Left forelimb (tissue), 1 donor: ENCODE data around the gene ZNF385C.

Source experiments
- DNase-seq: peaks from one replicate; pipeline ENCODE4 v3.0.0-alpha.2; 2018; ENCODE audit warnings: low spot score

Gene ZNF385C

DNA sequence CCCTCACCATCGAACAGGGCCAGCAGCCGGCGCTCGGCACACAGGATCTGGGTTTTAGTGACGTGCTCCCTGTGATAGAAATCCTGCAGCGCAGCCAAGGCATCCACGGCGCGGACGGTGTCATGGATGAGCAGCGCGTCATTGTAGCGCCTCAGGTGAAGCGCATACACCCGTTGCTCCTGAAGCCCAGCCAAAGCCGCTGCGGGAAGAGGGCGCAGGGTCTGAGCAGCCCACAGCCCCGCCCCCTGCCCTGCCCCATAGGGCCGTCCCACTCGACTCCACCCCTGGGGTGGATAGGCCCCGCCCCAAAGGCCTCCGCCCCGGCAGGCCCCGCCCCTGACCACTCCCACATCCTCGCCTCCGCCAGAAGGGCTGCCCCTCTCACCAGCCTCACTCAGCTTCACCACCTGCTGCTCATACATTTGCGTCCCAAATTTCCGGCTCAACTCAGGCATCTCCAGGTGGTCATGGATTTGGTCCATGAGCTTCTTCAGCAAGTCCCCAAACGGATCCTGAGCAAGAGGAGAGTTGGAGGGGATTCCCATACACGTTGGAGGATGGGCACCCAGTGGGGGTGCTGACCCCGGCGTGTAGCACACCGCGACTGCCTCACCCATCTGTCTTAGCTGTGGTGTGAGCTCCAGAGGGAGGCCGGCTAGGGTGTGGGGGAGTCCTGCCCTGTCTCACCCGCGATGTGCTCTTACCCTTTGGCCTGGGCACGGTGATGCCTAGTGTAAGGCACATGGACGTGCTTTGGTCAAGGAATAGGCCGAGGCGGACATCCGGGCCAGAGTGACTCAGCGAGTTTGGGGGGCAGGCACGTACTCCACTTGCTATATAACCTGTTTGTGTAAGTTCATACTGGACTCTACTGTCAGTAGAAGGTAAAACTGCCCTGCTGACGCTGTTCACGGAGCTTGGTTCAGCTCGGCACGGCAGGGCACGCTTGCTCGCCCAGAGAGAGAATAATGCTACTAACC, 9.6 kb upstream of the ZNF385C start:
- DNase-seq: no peak

DNA sequence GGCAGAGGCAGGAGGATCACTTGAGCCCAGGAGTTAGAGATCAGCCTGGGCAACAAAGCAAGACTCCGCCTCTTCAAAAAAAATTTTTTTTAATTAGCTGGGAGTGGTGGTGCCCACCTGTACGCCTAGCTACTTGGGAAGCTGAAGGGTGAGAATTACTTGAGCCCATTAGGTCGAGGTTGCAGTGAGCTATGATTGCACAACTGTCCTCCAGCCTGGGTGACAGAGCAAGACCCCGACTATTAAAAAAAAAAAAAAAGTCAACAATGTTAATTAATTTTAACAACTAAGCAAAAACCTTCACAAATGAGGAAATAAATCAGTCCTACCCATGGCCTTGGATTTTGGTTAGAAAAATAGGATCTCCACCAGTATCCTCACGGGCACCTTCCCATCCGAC, 8.9 kb upstream of the ZNF385C start:
- no peak for DNase-seq

DNA sequence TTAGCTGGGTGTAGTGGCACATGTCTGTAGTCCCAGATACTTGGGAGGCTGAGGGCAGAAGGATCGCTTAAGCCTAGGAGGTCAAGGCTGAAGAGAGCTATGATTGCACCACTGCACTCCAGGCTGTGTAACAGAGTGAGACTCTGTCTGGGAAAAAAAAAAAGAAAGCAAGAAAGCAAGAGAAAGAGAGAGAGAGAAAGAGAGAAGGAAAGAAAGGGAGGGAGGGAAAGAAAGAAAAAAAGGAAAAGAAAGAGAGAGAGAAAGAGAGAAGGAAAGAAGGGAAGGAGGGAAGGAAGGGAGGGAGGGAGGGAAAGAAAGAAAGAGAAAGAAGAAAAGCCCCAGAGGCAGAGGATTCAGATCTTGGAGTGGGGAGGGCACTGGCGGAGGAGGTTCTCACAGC, 7.7 kb upstream of the ZNF385C start:
- DNase-seq: no peak

DNA sequence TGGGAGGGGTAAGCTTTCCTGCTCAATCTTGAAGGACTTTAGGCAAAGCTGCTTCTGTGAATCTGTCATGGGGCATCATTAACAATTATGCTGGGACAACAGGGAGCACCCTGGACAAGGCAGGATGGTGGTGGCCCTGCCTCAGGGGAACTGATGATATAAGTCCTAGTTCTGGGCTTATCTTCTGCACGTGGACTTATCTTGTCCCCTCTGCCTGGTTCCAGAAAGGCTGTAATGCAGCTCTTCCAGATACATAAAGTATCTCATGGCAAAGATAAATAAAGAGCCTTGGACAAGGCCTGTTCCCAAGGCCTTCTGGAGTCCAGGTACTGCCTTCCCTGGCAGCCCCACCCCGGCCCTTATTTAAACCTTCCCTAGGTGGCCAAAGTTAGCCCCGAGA, 6.0 kb upstream of the ZNF385C start:
- DNase-seq: no peak

DNA sequence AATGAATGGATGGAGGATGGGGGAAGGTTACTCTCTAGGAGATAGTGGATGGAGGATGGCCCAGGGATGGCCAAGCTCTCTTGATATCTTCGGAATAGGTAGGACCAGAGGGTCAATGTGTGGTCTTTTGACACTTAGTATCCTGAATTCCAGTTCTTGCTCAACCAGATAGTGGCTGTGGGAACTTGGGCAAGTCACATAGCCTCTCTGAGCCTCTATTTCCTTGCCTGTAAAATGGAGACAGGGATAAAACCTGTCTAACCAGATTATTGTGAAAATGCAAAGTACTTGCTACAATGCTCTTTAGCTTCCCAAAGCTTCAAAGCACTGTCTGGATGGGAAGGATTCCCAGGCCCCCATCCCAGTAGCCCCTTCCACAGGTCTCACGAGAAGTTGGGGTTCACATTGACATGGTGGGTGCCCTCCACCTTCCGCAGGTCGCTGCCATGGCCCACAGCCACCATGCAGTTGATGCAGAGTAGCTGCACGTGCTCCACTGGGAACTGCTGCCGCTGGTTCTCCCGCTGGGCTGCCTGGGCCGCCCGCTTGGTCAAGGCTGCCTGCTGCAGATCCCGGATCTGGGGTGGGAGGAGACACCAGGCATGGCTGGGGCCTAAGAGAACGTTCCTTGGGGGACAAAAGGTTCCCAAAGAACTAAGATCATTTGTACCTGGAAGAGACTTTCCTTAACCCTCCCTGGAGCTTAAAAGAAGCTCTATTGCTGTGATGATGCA, 5.1 kb upstream of the ZNF385C start:
- no peak for DNase-seq

DNA sequence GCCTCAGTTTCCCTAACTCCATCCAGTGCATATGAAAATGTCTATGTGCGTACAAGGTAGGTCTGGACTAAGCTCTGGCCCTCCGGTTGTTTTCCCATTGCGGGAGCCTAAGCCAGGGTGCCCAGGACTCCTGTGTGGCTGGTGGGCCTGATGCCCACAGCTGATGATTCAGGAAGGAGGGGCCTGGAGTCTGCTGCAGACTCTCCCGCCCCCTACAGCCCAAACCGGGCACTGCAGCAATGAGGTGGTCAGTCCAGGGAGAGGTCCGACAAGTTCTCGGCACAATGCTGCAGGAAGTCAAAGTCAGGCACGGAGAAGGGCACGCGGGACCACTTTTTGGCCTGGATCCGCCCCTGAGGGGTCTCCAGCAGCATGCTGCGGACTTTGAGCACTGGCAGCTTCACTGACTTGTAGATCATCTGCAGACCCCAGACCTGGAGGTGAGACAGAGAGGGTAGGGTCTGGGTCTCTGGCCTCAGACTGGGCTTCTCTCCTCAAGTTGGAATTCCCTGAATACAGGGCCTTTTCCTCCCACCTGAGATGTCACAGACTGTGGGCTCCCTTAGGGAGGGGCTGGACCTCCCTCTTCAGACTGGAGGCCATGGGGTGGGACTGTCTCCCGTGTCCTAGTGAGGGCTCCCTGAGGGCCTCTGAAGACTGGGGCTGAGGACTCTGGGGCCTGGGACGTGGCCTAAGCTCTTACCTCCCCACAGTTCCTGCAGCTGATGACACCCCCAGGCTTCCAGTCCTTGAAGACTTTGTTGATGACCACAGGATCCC, 3.4 kb upstream of the ZNF385C start:
- no peak for DNase-seq

DNA sequence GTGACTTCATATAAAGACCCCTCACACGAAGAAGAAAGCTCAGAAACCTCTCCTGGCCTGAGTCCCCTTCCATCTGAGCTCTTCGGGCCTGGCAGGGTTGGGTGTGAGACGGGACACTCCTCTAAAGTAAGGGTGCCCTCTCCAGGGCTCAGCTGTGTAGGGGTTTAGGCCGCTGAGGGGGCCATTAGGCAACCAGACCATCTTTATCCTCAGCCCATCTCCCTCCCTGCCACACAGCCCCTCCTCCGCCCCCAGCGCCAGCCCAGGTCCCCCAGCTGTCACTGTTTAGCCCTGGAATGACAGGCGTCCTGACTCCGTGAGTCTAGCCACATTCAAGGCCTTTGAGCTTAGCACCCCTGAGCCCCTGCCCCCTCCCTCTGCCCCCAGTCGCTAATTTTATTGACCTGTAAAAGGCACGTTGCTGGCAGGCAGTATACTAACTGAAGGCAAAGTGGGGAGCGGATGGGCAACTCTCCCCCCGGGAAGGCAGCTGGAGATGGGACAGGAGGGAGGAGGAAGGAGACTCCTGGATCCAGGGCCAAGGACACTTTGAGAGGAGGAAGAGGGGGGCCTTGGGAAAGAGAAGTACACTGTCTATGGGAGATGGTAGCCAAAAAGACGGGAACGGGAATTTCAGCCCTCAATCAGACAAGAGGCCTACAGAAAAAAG, 592 bp upstream of the ZNF385C start:
- no peak for DNase-seq

DNA sequence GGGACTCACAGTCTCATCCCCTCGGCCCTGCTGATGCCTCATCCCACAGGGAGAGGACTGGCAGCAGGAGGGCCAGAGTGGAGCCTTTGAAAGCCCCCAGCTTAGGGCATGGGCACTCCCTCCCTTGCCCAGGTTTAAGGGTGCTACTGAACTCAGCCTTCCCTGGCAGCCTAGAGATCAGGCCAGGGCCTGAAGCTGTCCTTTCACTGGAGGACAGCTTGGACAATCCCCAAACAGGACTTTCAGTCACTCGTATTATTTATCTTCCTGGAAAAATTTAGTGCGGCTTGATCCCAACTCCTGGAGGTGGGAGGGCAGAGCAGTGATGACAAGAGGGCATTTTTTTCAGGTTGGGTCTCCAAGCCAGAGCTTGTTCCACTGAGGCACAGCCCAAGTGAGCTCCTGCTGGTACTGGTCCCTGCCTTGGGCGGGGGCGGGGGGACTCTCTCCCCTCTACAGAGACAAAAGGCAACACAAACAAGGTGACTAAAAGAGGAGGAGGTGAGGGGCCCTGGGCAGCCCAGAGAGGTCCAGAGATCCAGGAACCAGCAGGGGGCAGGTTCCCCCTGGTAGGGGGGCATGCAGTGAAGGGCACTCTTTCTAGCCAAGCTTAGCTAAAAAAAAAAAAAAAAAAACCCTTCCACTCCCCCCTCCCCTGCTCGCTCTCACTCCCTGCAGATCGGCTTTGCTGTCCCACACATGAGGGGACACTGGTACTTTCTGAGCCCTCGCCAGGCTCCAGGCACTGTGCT, 1.7 kb downstream of the ZNF385C start:
- no peak for DNase-seq

DNA sequence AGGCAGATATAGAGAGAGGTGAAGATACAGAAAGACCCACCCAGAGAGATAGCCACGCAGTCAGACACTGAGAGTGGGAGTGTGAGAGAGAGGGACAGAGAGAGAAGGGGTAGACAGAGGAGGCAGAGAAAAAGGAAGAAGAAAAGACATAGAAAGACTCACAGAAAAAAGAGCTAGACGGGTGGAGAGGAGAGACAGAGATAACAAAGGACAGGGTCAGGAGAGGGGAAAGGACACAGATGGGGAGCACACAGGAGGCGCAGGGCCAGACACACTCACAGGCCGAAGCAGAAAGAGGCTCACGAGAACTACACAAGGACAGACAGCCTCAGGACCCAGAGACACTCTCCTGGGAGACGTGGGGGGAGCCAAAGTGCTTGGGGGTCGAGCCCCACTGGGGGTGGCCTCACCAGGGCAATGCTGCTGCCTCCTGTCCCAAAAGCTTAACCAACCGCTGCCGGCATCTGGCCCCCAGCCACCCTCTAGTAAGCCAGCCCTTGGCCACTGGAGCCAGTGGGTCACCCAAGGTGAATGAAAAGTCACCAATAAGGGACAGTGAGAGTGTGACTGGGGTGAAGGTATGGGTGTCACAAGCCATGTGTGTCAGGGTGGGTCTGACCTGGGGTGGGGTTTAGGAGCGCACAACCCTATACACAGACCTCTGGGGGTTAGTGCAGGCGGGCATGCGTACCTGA, 3.8 kb downstream of the ZNF385C start:
- no peak for DNase-seq

DNA sequence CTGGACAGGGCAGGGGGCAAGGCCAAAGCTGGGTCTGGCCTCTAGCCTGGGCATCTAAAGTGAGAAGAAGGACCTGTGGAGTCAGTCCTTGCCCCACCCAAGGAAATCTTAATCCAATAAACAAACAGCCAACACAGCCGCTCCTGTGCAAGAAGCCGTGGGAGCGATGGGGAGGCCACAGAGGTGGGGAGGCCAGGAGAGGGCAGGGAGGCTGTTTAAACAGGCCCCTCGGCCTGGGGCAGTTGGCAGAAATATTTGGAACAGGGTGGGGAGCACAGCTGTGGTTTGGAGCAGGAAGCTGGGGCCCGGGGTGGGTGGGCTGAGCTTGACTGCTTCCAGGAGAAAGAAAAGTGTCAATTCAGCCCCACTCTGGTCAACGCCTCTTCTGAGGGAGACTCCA, 5.3 kb downstream of the ZNF385C start:
- DNase-seq: no peak

DNA sequence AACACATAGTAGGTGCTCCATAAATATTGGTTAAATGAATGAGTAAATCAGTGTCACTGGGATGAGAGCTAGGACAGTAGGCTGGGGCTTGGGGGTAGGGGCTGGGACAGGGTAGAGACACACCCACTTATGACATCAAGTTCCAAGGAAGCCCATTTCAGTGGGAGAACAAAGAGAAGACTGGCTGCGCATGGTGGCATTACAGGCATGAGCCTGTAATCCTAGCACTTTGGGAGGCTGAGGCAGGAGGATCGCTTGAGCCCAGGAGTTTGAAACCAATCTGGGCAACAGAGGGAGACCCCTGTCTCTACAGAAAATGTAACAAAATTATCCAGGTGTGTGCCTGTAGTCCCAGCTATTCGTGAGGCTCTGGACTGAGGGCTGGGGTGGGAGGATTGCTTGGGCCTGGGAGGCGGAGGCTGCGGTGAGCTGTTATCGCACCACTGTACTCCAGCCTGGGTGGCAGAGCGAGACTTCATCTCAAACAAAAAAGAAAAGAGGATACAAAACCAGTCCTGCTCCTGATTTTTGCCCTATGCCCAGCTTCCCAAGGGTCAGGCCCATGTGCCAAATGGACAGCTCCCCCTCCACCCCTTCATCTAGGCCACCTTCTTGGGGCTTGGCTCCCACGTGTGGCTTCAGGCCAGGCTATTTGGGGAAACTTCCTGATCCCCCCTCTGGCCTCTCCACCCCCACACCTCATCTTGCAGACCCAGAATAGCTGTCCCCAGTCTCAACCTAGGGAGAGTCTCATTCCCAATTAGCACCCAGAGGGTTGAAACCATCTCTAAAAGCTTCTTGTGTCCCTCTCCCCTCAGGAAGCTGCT, 7.1 kb downstream of the ZNF385C start:
- DNase-seq: no peak

DNA sequence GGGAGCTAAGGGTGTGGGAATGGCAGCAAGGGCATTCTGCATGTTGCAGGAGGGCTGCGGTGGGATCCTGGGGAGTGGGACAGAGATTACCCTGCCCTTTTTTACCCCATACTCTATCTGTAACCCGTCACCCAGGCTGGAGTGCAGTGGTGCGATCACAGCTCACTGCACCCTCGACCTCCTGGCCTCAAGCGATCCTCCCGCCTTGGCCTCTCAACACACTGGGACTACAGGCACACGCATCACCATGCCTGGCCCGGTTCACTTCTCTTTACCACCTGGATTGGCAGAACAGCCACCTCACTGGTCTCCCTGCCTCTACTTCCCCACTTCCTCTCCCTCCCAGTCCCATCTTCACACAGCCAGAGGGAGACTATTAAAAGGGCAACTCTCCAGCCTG, 9.5 kb downstream of the ZNF385C start:
- no peak for DNase-seq

DNA sequence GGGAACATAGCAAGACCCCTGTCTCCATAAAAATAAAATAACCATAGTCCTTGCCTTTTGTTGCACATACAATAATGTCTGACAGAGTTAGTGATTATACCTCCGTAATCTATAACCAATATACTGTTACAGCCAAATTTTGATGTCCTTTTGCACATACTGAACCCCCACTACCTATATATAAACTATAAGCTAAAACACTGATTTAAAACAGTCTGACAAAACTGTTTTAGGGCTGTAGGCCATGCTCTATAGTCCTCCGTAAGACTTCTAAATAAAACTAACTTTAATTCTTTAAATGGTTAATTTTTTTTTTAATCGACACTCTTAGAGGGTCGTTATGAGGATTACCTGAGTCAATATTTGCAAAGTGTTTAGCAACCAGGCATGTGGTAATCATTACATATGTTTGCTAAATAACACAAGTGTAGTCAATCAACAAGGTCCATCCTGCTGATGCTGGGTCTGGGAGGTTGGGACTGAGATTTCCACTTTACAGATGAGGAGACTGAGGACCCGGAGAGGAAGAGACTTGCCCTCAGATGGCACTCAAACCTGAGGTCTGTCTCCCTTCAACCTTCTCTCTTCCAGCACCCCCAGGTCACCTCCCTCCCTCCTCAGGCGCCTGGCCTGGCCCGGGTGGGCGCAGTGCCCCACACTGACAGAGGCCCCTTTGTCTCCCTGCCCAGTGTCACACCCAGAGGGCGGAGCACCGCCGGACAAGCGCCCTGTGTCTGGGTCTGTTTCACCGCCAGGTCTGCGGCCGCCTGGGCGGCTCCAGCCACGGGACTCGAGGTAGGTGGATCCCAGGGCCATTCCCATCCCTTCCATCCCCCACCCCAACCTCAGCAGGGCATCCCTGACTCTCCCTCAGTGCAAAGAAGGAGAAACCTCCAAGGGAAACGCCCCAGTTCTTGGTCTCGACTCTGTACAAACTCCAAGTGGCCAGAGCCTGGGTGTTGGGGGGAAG, 10.3 kb downstream of the ZNF385C start:
- DNase-seq: no peak

DNA sequence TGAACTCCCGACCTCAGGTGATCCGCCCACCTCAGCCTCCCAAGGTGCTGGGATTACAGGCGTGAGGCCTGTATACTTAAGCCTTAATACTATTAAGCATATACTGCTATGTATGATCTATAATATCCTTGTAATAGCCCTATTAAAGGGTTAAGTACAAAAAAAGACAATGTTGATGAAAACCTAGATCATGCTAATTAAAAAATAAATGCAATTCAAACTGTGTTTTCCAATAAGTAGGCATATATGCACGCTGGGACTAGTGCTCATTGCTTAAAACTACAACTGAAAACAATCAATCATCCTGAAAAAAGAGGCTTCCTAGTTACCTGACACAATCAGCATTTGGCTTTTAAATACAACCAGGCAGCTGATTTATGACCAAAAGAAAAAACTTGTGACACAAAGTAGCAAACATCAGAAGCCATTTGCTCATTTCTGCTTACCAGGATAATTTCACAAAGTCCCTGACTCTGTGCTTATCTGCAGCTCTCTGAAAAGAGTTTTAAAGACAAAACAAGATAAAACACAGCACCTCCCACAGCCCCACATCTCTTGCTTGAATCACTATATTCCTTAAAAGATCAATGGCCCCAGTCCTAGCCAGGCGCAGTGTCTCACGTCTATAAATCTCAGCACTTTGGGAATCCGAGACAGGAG, 11.1 kb downstream of the ZNF385C start:
- DNase-seq: no peak

DNA sequence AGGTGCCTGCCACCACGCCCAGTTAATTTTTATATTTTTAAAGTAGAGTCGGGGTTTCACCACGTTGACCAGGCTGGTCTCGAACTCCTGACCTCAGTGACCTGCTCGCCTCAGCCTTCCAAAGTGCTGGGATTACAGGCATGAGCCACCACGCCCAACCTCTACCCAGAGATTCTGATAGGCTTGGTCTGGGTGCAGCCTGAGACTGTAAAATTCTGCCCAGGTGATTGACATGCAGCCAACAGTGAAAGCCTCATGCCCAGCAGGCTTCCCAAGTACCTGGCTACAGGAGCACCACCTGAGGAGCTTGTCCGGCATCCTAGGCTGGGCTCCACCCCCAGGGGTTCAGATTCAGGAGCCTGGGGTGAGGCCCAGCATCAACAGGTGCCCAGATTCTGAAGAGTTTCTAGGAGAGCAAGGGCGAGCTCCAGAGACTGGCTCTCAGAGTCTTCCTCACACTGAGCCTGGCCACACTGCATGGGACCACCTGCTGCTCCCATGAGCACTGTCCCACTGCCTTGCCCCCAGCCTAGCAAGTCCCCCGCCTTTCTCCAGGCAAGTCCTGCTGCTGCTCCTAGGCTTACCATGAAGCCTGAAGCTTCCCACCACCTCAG, 16.6 kb downstream of the ZNF385C start:
- no peak for DNase-seq

DNA sequence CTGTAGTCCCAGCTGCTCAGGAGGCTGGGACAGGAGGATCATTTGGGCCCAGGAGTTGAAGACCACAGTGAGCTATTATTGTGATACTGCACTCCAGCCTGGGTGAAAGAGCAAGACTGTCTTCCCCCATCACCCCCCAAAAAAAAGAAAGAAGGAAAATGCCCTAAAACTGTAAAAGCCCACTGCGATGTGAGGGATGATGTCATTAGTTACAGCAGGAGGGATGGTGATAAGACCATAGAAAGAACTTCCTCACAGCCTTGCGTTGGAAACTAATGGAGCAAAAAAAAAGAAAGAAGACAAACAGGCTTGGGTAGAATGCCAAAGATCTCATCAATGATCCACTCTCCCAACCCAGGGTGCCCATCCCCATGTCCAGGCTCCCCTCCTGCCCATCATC, 18.7 kb downstream of the ZNF385C start:
- no peak for DNase-seq

DNA sequence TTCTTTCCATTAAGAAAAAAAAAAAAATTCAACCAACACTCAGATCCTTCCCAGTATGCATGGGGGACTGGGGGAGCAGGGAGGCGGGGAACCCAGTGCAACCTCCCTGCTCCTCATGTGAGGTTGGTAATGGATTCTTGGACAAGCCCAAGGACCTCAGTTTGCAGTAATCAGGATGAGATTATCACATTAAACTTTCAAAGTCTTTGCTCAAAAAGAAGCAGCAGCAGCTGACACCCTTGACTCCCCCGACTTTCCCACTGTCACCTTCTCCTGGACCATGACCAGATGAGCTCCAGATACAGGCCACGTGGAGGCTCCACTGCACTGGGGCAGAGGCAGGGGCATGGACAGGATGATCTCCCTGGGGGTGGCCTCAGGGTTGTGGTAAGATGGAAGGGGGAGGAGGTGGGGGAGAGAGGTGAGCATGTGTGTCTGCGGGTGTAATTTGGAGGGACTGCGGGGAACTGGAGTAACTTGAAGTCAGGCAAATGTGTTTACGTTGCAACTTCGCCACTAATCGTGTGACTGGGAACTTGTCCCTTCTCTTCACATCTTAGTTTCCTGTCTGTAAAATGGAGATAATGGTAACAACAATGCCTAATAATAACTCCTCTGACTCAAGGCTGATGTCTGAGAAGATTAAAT, 19.8 kb downstream of the ZNF385C start:
- DNase-seq: no peak
